ENCODE results near the gene AMIGO2. TPM values are rescaled to one million over a fixed set of nuclear protein-coding genes. Genes with fewer than 3 reads are reported as not detected.

The AMIGO2 gene
- total RNA-seq, 6 experiments from 2014 or later = 0.88 to 4.3 (median 1.9) TPM

- no peaks in the 10 kb centered on the region for H3K9me3 ChIP-seq
- H3K36me3 ChIP-seq = no peaks in the 10 kb centered on the region
- TF ChIP-seq POLR2A (IDR thresholded peaks at IDR 0.05) = no peak
- no peak for TF ChIP-seq CTCF (IDR thresholded peaks at IDR 0.05)
- ATAC-seq (peak in 3 of 4 donors; percentile 42 to 59 (median 42)), DNase-seq (no peak)
- intact Hi-C loops (cut with DNase I) = no loop called here
- H3K27ac ChIP-seq = no peak overlapping the region
- no peak overlapping the region for H3K4me3 ChIP-seq
- 68% methylated on average over 8 of the region's 11 CpGs for WGBS (ENCODE audit: insufficient coverage, low coverage, low lambda C conversion rate, missing lambda C conversion rate)
- no peaks in the 10 kb centered on the region for H3K27me3 ChIP-seq
- no peaks in the 10 kb centered on the region for H3K4me1 ChIP-seq
Observed at GRCh38 chr12:47102845-47103651, 23.3 kb upstream of the AMIGO2 start.

GRCh38 chr12:47102406-47102805 lies 22.6 kb upstream of the AMIGO2 start:
- ATAC-seq (no peak), DNase-seq (no peak)
- Histone ChIP-seq H3K9me3 (no peaks in the 10 kb centered on the region), H3K27me3 (no peaks in the 10 kb centered on the region), H3K4me1 (no peaks in the 10 kb centered on the region), H3K36me3 (no peaks in the 10 kb centered on the region), H3K4me3 (no peak overlapping the region), H3K27ac (no peak overlapping the region)
- WGBS (ENCODE audit: insufficient coverage, low coverage, low lambda C conversion rate, missing lambda C conversion rate) = 85% methylated on average over 4 of the region's 4 CpGs
- TF ChIP-seq CTCF (IDR thresholded peaks at IDR 0.05) = no peak
- intact Hi-C loops (cut with DNase I) = no loop called here

GRCh38 chr12:47100160-47100559 lies 20.4 kb upstream of the AMIGO2 start:
- Histone ChIP-seq H3K27me3 (no peaks in the 10 kb centered on the region), H3K4me1 (no peaks in the 10 kb centered on the region), H3K36me3 (no peaks in the 10 kb centered on the region), H3K9me3 (no peaks in the 10 kb centered on the region), H3K4me3 (no peak overlapping the region), H3K27ac (no peak overlapping the region)
- 100% methylated on average over 2 of the region's 2 CpGs for WGBS (ENCODE audit: insufficient coverage, low coverage, low lambda C conversion rate, missing lambda C conversion rate)
- ATAC-seq (no peak), DNase-seq (no peak)
- intact Hi-C loops (cut with DNase I) = no loop called here
- no peak for TF ChIP-seq POLR2A (IDR thresholded peaks at IDR 0.05)
- TF ChIP-seq CTCF (IDR thresholded peaks at IDR 0.05) = no peak

GRCh38 chr12:47099610-47100009 lies 19.9 kb upstream of the AMIGO2 start:
- intact Hi-C loops (cut with DNase I) = no loop called here
- H3K4me1 ChIP-seq = no peaks in the 10 kb centered on the region
- no peak overlapping the region for H3K27ac ChIP-seq
- H3K36me3 ChIP-seq = no peaks in the 10 kb centered on the region
- DNase-seq (no peak), ATAC-seq (no peak)
- no peaks in the 10 kb centered on the region for H3K9me3 ChIP-seq
- H3K4me3 ChIP-seq = no peak overlapping the region
- H3K27me3 ChIP-seq = no peaks in the 10 kb centered on the region
- TF ChIP-seq CTCF (IDR thresholded peaks at IDR 0.05) = no peak
- no peak for TF ChIP-seq POLR2A (IDR thresholded peaks at IDR 0.05)
- WGBS (ENCODE audit: insufficient coverage, low coverage, low lambda C conversion rate, missing lambda C conversion rate) = 50% methylated on average over 2 of the region's 2 CpGs
